ENCODE measurements around the gene RNF5.

- TF ChIP-seq POLR2AphosphoS5 (IDR thresholded peaks at IDR 0.05) (no peak), CTCF (IDR thresholded peaks at IDR 0.05) (no peak)
Observed at GRCh38 chr6:32182555-32182981, 4.4 kb downstream of the RNF5 start.

All from sigmoid colon (tissue), 4 donors.